ENCODE data around the gene ZNF428.
"Not testable (repeated sequence)": the region's sequence is repeated elsewhere in the genome, so short reads cannot be mapped to it uniquely, and the experiment has no call there.

ZNF428 gene

GRCh38 chr19:43616954-43617353, 2.5 kb downstream of the ZNF428 start:
- no peak for DNase-seq (ENCODE audit: low read depth in 2 of 2)

- DNase-seq (ENCODE audit: low read depth in 2 of 2) = no peak
These were observed 3.1 kb downstream of the ZNF428 start for GRCh38 chr19:43616306-43616705.

GRCh38 chr19:43612374-43612773, 7.1 kb downstream of the ZNF428 start:
- DNase-seq (ENCODE audit: low read depth in 2 of 2) = no peak

- DNase-seq (ENCODE audit: low read depth in 2 of 2) = no peak
These were observed 7.6 kb downstream of the ZNF428 start, which contains the start of gene SRRM5 for GRCh38 chr19:43611788-43612187. TSS of gene SRRM5 (plus strand) at chr19:43612088. CDS start at chr19:43612122, 34 bp downstream.

GRCh38 chr19:43610493-43610892, 8.9 kb downstream of the ZNF428 start:
- DNase-seq (ENCODE audit: low read depth in 2 of 2) = no peak

GRCh38 chr19:43609872-43610271, 9.6 kb downstream of the ZNF428 start:
- DNase-seq (ENCODE audit: low read depth in 2 of 2) = no peak

GRCh38 chr19:43607238-43608205, 11.9 kb downstream of the ZNF428 start:
- DNase-seq (ENCODE audit: low read depth in 2 of 2) = no peak

GRCh38 chr19:43606569-43607229, 12.7 kb downstream of the ZNF428 start:
- DNase-seq (ENCODE audit: low read depth in 2 of 2) = no peak

GRCh38 chr19:43605875-43606568, 13.4 kb downstream of the ZNF428 start:
- DNase-seq (ENCODE audit: low read depth in 2 of 2) = no peak

- DNase-seq (ENCODE audit: low read depth in 2 of 2) = not testable (repeated sequence)
These were observed 19.1 kb downstream of the ZNF428 start for GRCh38 chr19:43600326-43600725.

- DNase-seq (ENCODE audit: low read depth in 2 of 2) = no peak
These were observed 19.7 kb downstream of the ZNF428 start for GRCh38 chr19:43599635-43600295.

- DNase-seq (ENCODE audit: low read depth in 2 of 2) = no peak
These were observed 20.8 kb downstream of the ZNF428 start for GRCh38 chr19:43598445-43599240.

- no peak for DNase-seq (ENCODE audit: low read depth in 2 of 2)
These were observed 21.6 kb downstream of the ZNF428 start for GRCh38 chr19:43597876-43598275.

GRCh38 chr19:43596842-43597461, 22.5 kb downstream of the ZNF428 start:
- no peak for DNase-seq (ENCODE audit: low read depth in 2 of 2)

GRCh38 chr19:43595999-43596841, 23.2 kb downstream of the ZNF428 start, which contains the start of the genes IRGQ and ZNF576:
TSS of gene IRGQ (minus strand) at chr19:43596134. CDS start at chr19:43595338, 796 bp downstream.
TSS of gene ZNF576 (plus strand) at chr19:43596595. CDS start at chr19:43597109, 514 bp downstream.
- peak; percentile 100 for DNase-seq (ENCODE audit: low read depth in 2 of 2)

- no peak for DNase-seq (ENCODE audit: low read depth in 2 of 2)
These were observed 23.8 kb downstream of the ZNF428 start for GRCh38 chr19:43595605-43595998.

- peak; percentile 59 to 62 for DNase-seq (ENCODE audit: low read depth in 2 of 2)
These were observed 24.5 kb downstream of the ZNF428 start for GRCh38 chr19:43594710-43595604.

GRCh38 chr19:43594081-43594697, 25.2 kb downstream of the ZNF428 start:
- DNase-seq (ENCODE audit: low read depth in 2 of 2) = no peak

All from stimulated activated CD4-positive, alpha-beta T cell treated with anti-CD3 and anti-CD28 coated beads, Interleukin-15, amount 100 ng/mL, for 48 hours (primary cell).